Trophoblast cell (in vitro differentiated cells and primary cell): Measurements from ENCODE around the gene MAN1A1.

Experiments used
- DNase-seq, 2 donors: peaks; one replicate each; pipeline ENCODE4 v3.0.0-alpha.2; 2016
- H2AFZ ChIP-seq: 2 replicates; pipeline ENCODE4 v1.6.1; 2013; ENCODE audit warnings: low read length, moderate library complexity, mild to moderate bottlenecking; ENCODE audit not compliant: insufficient read depth, poor library complexity
- H2AK5ac ChIP-seq: 2 replicates; pipeline ENCODE4 v1.6.1; 2013; ENCODE audit warnings: mild to moderate bottlenecking, low read length
- H2BK120ac ChIP-seq: 2 replicates; pipeline ENCODE4 v1.6.1; 2013; ENCODE audit warnings: low read length, mild to moderate bottlenecking, moderate library complexity; ENCODE audit not compliant: insufficient read depth, poor library complexity
- H2BK12ac ChIP-seq: 2 replicates; pipeline ENCODE4 v1.6.1; 2013; ENCODE audit warnings: mild to moderate bottlenecking, low read length, moderate library complexity
- H2BK5ac ChIP-seq: 2 replicates; pipeline ENCODE4 v1.6.1; 2013; ENCODE audit warnings: low read length, low read depth, moderate library complexity, mild to moderate bottlenecking; ENCODE audit not compliant: poor library complexity
- H3K14ac ChIP-seq: 2 replicates; pipeline ENCODE4 v1.6.1; 2013; ENCODE audit warnings: mild to moderate bottlenecking, low read length
- H3K18ac ChIP-seq: 2 replicates; pipeline ENCODE4 v1.6.1; 2013; ENCODE audit warnings: mild to moderate bottlenecking, low read length
- H3K23ac ChIP-seq: 2 replicates; pipeline ENCODE4 v1.6.1; 2013; ENCODE audit warnings: low read length
- H3K27ac ChIP-seq: 2 replicates; pipeline ENCODE4 v1.5.1; 2013; ENCODE audit warnings: low read depth, mild to moderate bottlenecking, inconsistent platforms, low read length, moderate library complexity
- H3K27me3 ChIP-seq: 2 replicates; pipeline ENCODE4 v1.6.1; 2013; ENCODE audit warnings: inconsistent platforms, mild to moderate bottlenecking, low read length, moderate library complexity; ENCODE audit not compliant: insufficient read depth
- H3K36me3 ChIP-seq, 2 experiments: 1 replicate in 1 of 2; 2 replicates in 1 of 2; pipeline ENCODE4 v1.6.1; 2013; ENCODE audit warnings: low read length in 2 of 2, mild to moderate bottlenecking in 2 of 2, moderate library complexity in 1 of 2; ENCODE audit not compliant: insufficient read depth in 2 of 2, control insufficient read depth in 1 of 2
- H3K4ac ChIP-seq: 2 replicates; pipeline ENCODE4 v1.6.1; 2013; ENCODE audit warnings: low read depth, mild to moderate bottlenecking, low read length, moderate library complexity
- H3K4me1 ChIP-seq, 2 experiments: 1 replicate in 1 of 2; 2 replicates in 1 of 2; pipeline ENCODE4 v1.6.1; 2013; ENCODE audit warnings: low read length in 2 of 2, mild to moderate bottlenecking in 2 of 2, moderate library complexity in 1 of 2; ENCODE audit not compliant: insufficient read depth in 2 of 2, control insufficient read depth in 1 of 2
- H3K4me2 ChIP-seq: 2 replicates; pipeline ENCODE4 v1.6.1; 2013; ENCODE audit warnings: inconsistent platforms, mild to moderate bottlenecking, low read length, moderate library complexity
- H3K4me3 ChIP-seq: 2 replicates; pipeline ENCODE4 v1.5.1; 2013; ENCODE audit warnings: mild to moderate bottlenecking, low read depth, low read length, inconsistent platforms
- H3K79me1 ChIP-seq: one replicate; pipeline ENCODE4 v1.6.1; 2013; ENCODE audit warnings: low read length
- H3K79me2 ChIP-seq: 2 replicates; pipeline ENCODE4 v1.6.1; 2013; ENCODE audit warnings: low read length, mild to moderate bottlenecking; ENCODE audit not compliant: control insufficient read depth, insufficient read depth, poor library complexity
- H3K9ac ChIP-seq: 2 replicates; pipeline ENCODE4 v1.6.1; 2013; ENCODE audit warnings: mild to moderate bottlenecking, low read length
- H3K9me3 ChIP-seq: 2 replicates; pipeline ENCODE4 v1.6.1; 2013; ENCODE audit warnings: low read depth, mild to moderate bottlenecking, control low read depth, inconsistent platforms, low read length; ENCODE audit not compliant: insufficient read depth
- H4K12ac ChIP-seq: 2 replicates; pipeline ENCODE4 v1.6.1; 2013; ENCODE audit warnings: low read depth, mild to moderate bottlenecking, low read length, moderate library complexity
- H4K8ac ChIP-seq: 2 replicates; pipeline ENCODE4 v1.6.1; 2013; ENCODE audit warnings: low read depth, mild to moderate bottlenecking, low read length, moderate library complexity
- H4K91ac ChIP-seq: one replicate; pipeline ENCODE4 v1.6.1; 2013; ENCODE audit warnings: low read depth, mild to moderate bottlenecking, low read length, moderate library complexity
- WGBS: extraction: QIAGEN DNeasy Blood & Tissue Kit; methylation state at CpG from one replicate; pipeline ENCODE4 v1.1.7; 2013; ENCODE audit warnings: missing lambda C conversion rate; ENCODE audit not compliant: insufficient read length, insufficient coverage; ENCODE audit errors: extremely low coverage; 5-methylcytosine and 5-hydroxymethylcytosine counted together

MAN1A1 gene

GRCh38 chr6:119353696-119354095 lies 4.1 kb upstream of the MAN1A1 start:
- H2BK120ac ChIP-seq: no peak overlapping the region
- no peak for DNase-seq
- no peak overlapping the region for H2AFZ ChIP-seq
- no CpG with 5 or more reads among the region's 4 CpGs for WGBS
- H3K4me2 ChIP-seq: no peak overlapping the region
- H3K27ac ChIP-seq: no peak overlapping the region
- H3K79me1 ChIP-seq: peaks cover 13% of the 10 kb centered on the region
- H3K27me3 ChIP-seq: no peaks in the 10 kb centered on the region
- H2BK12ac ChIP-seq: no peak overlapping the region
- H3K18ac ChIP-seq: no peak overlapping the region
- H3K4me1 ChIP-seq: no peaks in the 10 kb centered on the region
- no peak overlapping the region for H3K9ac ChIP-seq
- no peak overlapping the region for H2AK5ac ChIP-seq
- no peak overlapping the region for H3K14ac ChIP-seq
- no peak overlapping the region for H4K91ac ChIP-seq
- no peaks in the 10 kb centered on the region for H3K36me3 ChIP-seq
- H3K9me3 ChIP-seq: peaks cover 3% of the 10 kb centered on the region
- H3K4me3 ChIP-seq: no peak overlapping the region
- H2BK5ac ChIP-seq: no peak overlapping the region
- no peak overlapping the region for H4K8ac ChIP-seq
- peaks cover 11% of the 10 kb centered on the region for H3K79me2 ChIP-seq
- H3K4ac ChIP-seq: no peak overlapping the region
- H3K23ac ChIP-seq: no peak overlapping the region
- no peak overlapping the region for H4K12ac ChIP-seq

DNA sequence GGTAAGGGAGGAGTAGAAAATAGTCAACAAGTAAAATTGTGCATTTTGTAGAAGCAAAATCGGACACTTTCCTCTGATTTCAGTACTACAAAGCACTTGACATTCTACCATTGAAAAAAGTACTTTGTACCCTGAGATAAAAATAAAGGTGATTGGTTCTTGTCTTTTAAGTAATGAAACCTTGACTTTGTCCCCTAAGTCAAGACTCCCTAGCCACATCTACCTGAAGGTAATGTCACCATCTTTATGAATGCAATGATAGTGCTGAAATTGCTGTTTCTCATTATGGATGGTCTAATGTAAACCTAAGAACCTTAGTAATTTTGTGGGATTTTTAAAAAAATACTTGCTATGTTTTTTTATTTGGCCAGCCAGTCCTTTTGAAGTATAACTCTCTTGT lies 2.4 kb upstream of the MAN1A1 start:
- Histone ChIP-seq H3K4me3 (no peak overlapping the region), H3K14ac (no peak overlapping the region), H3K36me3 (no peaks in the 10 kb centered on the region), H3K4ac (no peak overlapping the region), H3K4me1 (peaks cover 3 to 7% of the 10 kb centered on the region in 2 experiments), H2AK5ac (no peak overlapping the region), H3K27me3 (no peaks in the 10 kb centered on the region), H3K18ac (no peak overlapping the region), H2BK120ac (no peak overlapping the region), H3K27ac (no peak overlapping the region), H3K9me3 (peaks cover 3% of the 10 kb centered on the region), H2AFZ (no peak overlapping the region), H4K8ac (no peak overlapping the region), H4K12ac (no peak overlapping the region), H3K79me1 (peaks cover 18% of the 10 kb centered on the region), H3K9ac (no peak overlapping the region), H4K91ac (no peak overlapping the region), H3K4me2 (no peak overlapping the region), H2BK5ac (no peak overlapping the region), H3K79me2 (peaks cover 16% of the 10 kb centered on the region), H3K23ac (no peak overlapping the region), H2BK12ac (no peak overlapping the region)
- no peak for DNase-seq
- WGBS: no CpG with 5 or more reads among the region's 1 CpG

DNA sequence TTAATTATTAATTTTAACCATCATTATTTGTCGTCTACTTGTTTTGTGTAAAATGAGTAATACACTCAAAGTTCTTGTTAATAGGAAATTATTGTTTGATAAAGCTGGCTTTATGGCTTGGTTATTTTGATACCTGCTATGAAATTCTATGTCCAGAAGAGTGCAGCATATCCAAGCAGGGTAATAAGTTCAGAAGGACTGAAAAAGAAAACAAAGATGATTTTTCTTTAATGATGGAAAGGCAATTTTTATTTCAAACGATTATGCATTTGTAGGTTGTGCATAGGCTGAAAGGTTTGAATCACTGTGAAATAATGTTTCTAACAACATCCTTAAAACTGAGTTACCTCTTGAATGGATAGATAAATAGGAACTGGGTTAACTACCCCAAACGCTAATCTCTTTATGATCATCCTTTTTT lies 1.4 kb upstream of the MAN1A1 start:
- Histone ChIP-seq H2BK120ac (no peak overlapping the region), H4K12ac (no peak overlapping the region), H3K18ac (no peak overlapping the region), H4K91ac (no peak overlapping the region), H3K79me1 (peaks cover 18% of the 10 kb centered on the region), H2AFZ (no peak overlapping the region), H3K9ac (no peak overlapping the region), H3K27me3 (no peaks in the 10 kb centered on the region), H3K4me3 (no peak overlapping the region), H3K9me3 (peaks cover 3% of the 10 kb centered on the region), H3K4me2 (no peak overlapping the region), H2BK5ac (no peak overlapping the region), H3K4me1 (peaks cover 3 to 7% of the 10 kb centered on the region in 2 experiments), H2AK5ac (no peak overlapping the region), H3K36me3 (no peaks in the 10 kb centered on the region), H3K4ac (no peak overlapping the region), H3K79me2 (peaks cover 16% of the 10 kb centered on the region), H4K8ac (no peak overlapping the region), H3K14ac (no peak overlapping the region), H2BK12ac (no peak overlapping the region), H3K23ac (no peak overlapping the region), H3K27ac (no peak overlapping the region)
- no CpG with 5 or more reads among the region's 3 CpGs for WGBS
- peak in 1 of 2 donors; percentile 45 for DNase-seq

DNA sequence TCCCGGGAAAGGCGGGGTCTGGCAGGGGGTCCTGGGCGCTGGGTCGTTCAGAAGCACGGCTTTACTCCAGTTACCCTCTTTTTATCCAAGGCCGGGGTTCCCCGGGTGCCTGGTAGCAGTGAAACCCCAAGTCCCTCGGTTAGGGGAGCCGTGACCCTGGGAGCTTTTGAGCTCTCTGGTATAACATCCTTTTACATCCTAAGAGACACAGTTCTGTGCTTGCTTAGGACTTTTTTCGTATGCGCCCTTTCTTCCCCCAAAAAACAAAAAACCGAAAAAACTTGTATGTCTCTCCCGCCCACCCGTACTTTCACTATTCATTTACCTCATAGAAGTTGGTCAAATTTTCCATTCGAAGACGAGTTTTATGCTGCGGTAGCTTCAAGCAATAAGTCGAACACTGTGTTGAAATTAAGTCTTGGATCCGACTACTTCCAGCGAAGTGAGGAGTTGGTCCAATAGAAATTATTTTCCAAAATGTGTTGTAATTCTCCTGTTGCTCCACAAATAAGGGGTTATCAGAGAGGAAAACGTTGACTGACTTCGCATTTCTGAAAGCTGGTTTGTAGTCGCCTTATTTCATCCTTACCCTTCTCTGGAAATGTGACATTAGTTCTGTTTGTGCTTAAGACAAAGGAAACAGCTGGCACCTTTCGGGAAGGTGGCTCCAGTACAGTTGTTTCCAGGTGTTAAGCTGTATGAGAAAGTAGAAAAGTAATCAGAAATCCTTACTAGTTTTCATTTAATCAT lies 816 bp upstream of the MAN1A1 start:
- peak overlapping the region; percentile 78 for H3K18ac ChIP-seq
- peak overlapping the region; percentile 92 for H3K9ac ChIP-seq
- peaks cover 16% of the 10 kb centered on the region for H3K79me2 ChIP-seq
- peak overlapping the region; percentile 99 for H3K4me2 ChIP-seq
- peak overlapping the region; percentile 44 for H3K27ac ChIP-seq
- peak overlapping the region; percentile 37 for H2AFZ ChIP-seq
- peaks cover 3 to 7% of the 10 kb centered on the region in 2 experiments for H3K4me1 ChIP-seq
- peak overlapping the region; percentile 84 for H2BK5ac ChIP-seq
- H3K79me1 ChIP-seq: peaks cover 18% of the 10 kb centered on the region
- peak overlapping the region; percentile 62 for H4K12ac ChIP-seq
- peak overlapping the region; percentile 60 for H3K4ac ChIP-seq
- no CpG with 5 or more reads among the region's 24 CpGs for WGBS
- H2BK12ac ChIP-seq: peak overlapping the region; percentile 56
- peak overlapping the region; percentile 86 for H4K91ac ChIP-seq
- peak overlapping the region; percentile 100 for H3K4me3 ChIP-seq
- peak; percentile 50 to 81 for DNase-seq
- peaks cover 3% of the 10 kb centered on the region for H3K9me3 ChIP-seq
- H3K14ac ChIP-seq: peak overlapping the region; percentile 79
- H3K27me3 ChIP-seq: no peaks in the 10 kb centered on the region
- H3K36me3 ChIP-seq: no peaks in the 10 kb centered on the region
- H2BK120ac ChIP-seq: peak overlapping the region; percentile 50
- no peak overlapping the region for H3K23ac ChIP-seq
- H4K8ac ChIP-seq: peak overlapping the region; percentile 70
- no peak overlapping the region for H2AK5ac ChIP-seq
